HCT116 (cell line): ENCODE results near the gene CCDC121.

Experiments used
- CTCF ChIP-seq, 3 experiments: fragments of 200-600 bp in 1 of 3; sonication (generic) in 1 of 3; IDR thresholded peaks in 2 of 3; conservative IDR thresholded peaks in 1 of 3; 2 replicates each; pipeline ENCODE4 v1.5.1; 2012 to 2017; ENCODE audit warnings: low read depth in 2 of 3, low read length in 2 of 3, antibody characterized with exemption in 1 of 3, borderline replicate concordance in 1 of 3, control low read depth in 1 of 3, mild to moderate bottlenecking in 1 of 3, mixed read lengths in 1 of 3, mixed run types in 1 of 3, moderate library complexity in 1 of 3; ENCODE audit not compliant: insufficient read depth in 1 of 3
- EZH2phosphoT487 ChIP-seq: fragments of 200-600 bp; IDR thresholded peaks from 2 replicates; pipeline ENCODE4 v1.6.1; 2018; ENCODE audit warnings: antibody characterized with exemption, borderline replicate concordance
- FOSL1 ChIP-seq: IDR thresholded peaks from 2 replicates; pipeline ENCODE4 v1.6.1; 2012; ENCODE audit warnings: low read depth
- POLR2AphosphoS5 ChIP-seq: IDR thresholded peaks from 2 replicates; pipeline ENCODE4 v1.6.1; 2011; ENCODE audit warnings: mild to moderate bottlenecking, low read depth, low read length, moderate library complexity
- RAD21 ChIP-seq: IDR thresholded peaks from 2 replicates; pipeline ENCODE4 v1.6.1; 2012; ENCODE audit warnings: low read depth, mild to moderate bottlenecking
- SIN3A ChIP-seq: IDR thresholded peaks from 2 replicates; pipeline ENCODE4 v1.6.1; 2012; ENCODE audit warnings: low read depth
- SRF ChIP-seq: IDR thresholded peaks from 2 replicates; pipeline ENCODE4 v1.6.1; 2012; ENCODE audit warnings: low read depth
- TCF7L2 ChIP-seq: IDR thresholded peaks from 2 replicates; pipeline ENCODE4 v1.7.0; 2011; ENCODE audit warnings: borderline replicate concordance, inconsistent platforms; ENCODE audit not compliant: insufficient read depth, insufficient read length; ENCODE audit errors: extremely low read depth
- YY1 ChIP-seq: IDR thresholded peaks from 2 replicates; pipeline ENCODE4 v1.6.1; 2011; ENCODE audit warnings: low read length, low read depth, moderate library complexity, mild to moderate bottlenecking; ENCODE audit not compliant: insufficient replicate concordance; ENCODE audit errors: extremely low read depth
- ZNF274 ChIP-seq: fragments of 200-500 bp; sonication (Bioruptor generic); IDR thresholded peaks from 2 replicates; pipeline ENCODE4 v1.6.1; 2014; ENCODE audit warnings: mild to moderate bottlenecking, low read depth, low read length, inconsistent platforms
- TF ChIP-seq, protein P1 (sequence below): IDR thresholded peaks from 2 replicates; pipeline ENCODE4 v1.6.1; 2012; ENCODE audit warnings: low read depth
- TF ChIP-seq, protein P2 (sequence below): IDR thresholded peaks from 2 replicates; pipeline ENCODE4 v1.6.1; 2012

GRCh38 chr2:27671235-27671634, 42.4 kb upstream of the CCDC121 start:
- TF ChIP-seq TCF7L2 (no peak), RAD21 (no peak), CTCF (IDR thresholded peaks at IDR 0.05 in 2 of 3, conservative IDR thresholded peaks at IDR 0.05 in 1 of 3; ENCODE audit: borderline replicate concordance in 1 of 3, insufficient read depth in 1 of 3, low read depth in 2 of 3, low read length in 2 of 3) (no peak), FOSL1 (no peak), SRF (no peak), POLR2AphosphoS5 (no peak), YY1 (no peak), EZH2phosphoT487 (no peak), ZNF274 (no peak), SIN3A (no peak)
- TF ChIP-seq, protein P1, sequence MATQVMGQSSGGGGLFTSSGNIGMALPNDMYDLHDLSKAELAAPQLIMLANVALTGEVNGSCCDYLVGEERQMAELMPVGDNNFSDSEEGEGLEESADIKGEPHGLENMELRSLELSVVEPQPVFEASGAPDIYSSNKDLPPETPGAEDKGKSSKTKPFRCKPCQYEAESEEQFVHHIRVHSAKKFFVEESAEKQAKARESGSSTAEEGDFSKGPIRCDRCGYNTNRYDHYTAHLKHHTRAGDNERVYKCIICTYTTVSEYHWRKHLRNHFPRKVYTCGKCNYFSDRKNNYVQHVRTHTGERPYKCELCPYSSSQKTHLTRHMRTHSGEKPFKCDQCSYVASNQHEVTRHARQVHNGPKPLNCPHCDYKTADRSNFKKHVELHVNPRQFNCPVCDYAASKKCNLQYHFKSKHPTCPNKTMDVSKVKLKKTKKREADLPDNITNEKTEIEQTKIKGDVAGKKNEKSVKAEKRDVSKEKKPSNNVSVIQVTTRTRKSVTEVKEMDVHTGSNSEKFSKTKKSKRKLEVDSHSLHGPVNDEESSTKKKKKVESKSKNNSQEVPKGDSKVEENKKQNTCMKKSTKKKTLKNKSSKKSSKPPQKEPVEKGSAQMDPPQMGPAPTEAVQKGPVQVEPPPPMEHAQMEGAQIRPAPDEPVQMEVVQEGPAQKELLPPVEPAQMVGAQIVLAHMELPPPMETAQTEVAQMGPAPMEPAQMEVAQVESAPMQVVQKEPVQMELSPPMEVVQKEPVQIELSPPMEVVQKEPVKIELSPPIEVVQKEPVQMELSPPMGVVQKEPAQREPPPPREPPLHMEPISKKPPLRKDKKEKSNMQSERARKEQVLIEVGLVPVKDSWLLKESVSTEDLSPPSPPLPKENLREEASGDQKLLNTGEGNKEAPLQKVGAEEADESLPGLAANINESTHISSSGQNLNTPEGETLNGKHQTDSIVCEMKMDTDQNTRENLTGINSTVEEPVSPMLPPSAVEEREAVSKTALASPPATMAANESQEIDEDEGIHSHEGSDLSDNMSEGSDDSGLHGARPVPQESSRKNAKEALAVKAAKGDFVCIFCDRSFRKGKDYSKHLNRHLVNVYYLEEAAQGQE, result no peak
- TF ChIP-seq, protein P2, sequence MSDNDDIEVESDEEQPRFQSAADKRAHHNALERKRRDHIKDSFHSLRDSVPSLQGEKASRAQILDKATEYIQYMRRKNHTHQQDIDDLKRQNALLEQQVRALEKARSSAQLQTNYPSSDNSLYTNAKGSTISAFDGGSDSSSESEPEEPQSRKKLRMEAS, result no peak
